Superior temporal gyrus (tissue), 1 donor: ENCODE data around the gene MORN1.
"Not testable (repeated sequence)": the region's sequence is repeated elsewhere in the genome, so short reads cannot be mapped to it uniquely, and the experiment has no call there.

Experiments
- DNase-seq: peaks from one replicate; pipeline ENCODE4 v3.0.0-alpha.2; 2016; ENCODE audit errors: extremely low spot score

MORN1 gene

GRCh38 chr1:2304921-2305681 is 86.3 kb downstream of the MORN1 start:
- DNase-seq: peak; percentile 53

GRCh38 chr1:2304282-2304681 is 87.1 kb downstream of the MORN1 start:
- DNase-seq: no peak

- no peak for DNase-seq
Observed at GRCh38 chr1:2303781-2304180, 87.6 kb downstream of the MORN1 start.

GRCh38 chr1:2303016-2303775 is 88.2 kb downstream of the MORN1 start:
- no peak for DNase-seq

GRCh38 chr1:2302292-2302925 is 88.9 kb downstream of the MORN1 start:
- DNase-seq: no peak

- no peak for DNase-seq
Observed at GRCh38 chr1:2301607-2302291, 89.6 kb downstream of the MORN1 start.

- DNase-seq: peak; percentile 16
Observed at GRCh38 chr1:2300851-2301606, 90.3 kb downstream of the MORN1 start.

GRCh38 chr1:2300004-2300771 is 91.2 kb downstream of the MORN1 start:
- DNase-seq: no peak

- peak; percentile 8 for DNase-seq
Observed at GRCh38 chr1:2299131-2299627, 92.2 kb downstream of the MORN1 start.

- DNase-seq: no peak
Observed at GRCh38 chr1:2298685-2299084, 92.7 kb downstream of the MORN1 start.

- no peak for DNase-seq
Observed at GRCh38 chr1:2297246-2298011, 93.9 kb downstream of the MORN1 start.

- DNase-seq: no peak
Observed at GRCh38 chr1:2296614-2297013, 94.7 kb downstream of the MORN1 start.

GRCh38 chr1:2296211-2296610 is 95.1 kb downstream of the MORN1 start:
- not testable (repeated sequence) for DNase-seq

GRCh38 chr1:2295526-2295925 is 95.8 kb downstream of the MORN1 start:
- DNase-seq: no peak

- DNase-seq: no peak
Observed at GRCh38 chr1:2294725-2295078, 96.7 kb downstream of the MORN1 start.

GRCh38 chr1:2294033-2294724 is 97.2 kb downstream of the MORN1 start:
- no peak for DNase-seq

- DNase-seq: no peak
Observed at GRCh38 chr1:2292725-2293450, 98.5 kb downstream of the MORN1 start.

GRCh38 chr1:2291577-2291976 is 99.8 kb downstream of the MORN1 start:
- DNase-seq: no peak
